ENCODE results near the gene GTF3C5. TPM values are rescaled to one million over a fixed set of nuclear protein-coding genes. Genes with fewer than 3 reads are reported as not detected.

GTF3C5 gene
- total RNA-seq, 1 donor from 2014 or later: 83.6 TPM

GRCh38 chr9:133044125-133044524 is 13.3 kb downstream of the GTF3C5 start:
- Mint-ChIP-seq H3K4me1 (ENCODE audit: unreplicated experiment) (no peaks in the 10 kb centered on the region), H3K4me3 (no peak overlapping the region), H3K27ac (peak overlapping the region; percentile 46), H3K36me3 (peaks cover 26% of the 10 kb centered on the region), H3K9me3 (no peaks in the 10 kb centered on the region), H3K27me3 (no peaks in the 10 kb centered on the region)
- no peak for DNase-seq (ENCODE audit: extremely low spot score, unreplicated experiment)
- TF ChIP-seq CTCF (conservative IDR thresholded peaks at IDR 0.05): no peak

GRCh38 chr9:133044661-133045060 is 13.9 kb downstream of the GTF3C5 start:
- Mint-ChIP-seq H3K4me1 (ENCODE audit: unreplicated experiment) (no peaks in the 10 kb centered on the region), H3K4me3 (no peak overlapping the region), H3K9me3 (no peaks in the 10 kb centered on the region), H3K36me3 (peaks cover 24% of the 10 kb centered on the region), H3K27ac (peak overlapping the region; percentile 46), H3K27me3 (no peaks in the 10 kb centered on the region)
- DNase-seq (ENCODE audit: extremely low spot score, unreplicated experiment): no peak
- no peak for TF ChIP-seq CTCF (conservative IDR thresholded peaks at IDR 0.05)

GRCh38 chr9:133045132-133045531 is 14.3 kb downstream of the GTF3C5 start:
- no peaks in the 10 kb centered on the region for H3K9me3 Mint-ChIP-seq
- TF ChIP-seq CTCF (conservative IDR thresholded peaks at IDR 0.05): no peak

GRCh38 chr9:133046196-133046899 is 15.6 kb downstream of the GTF3C5 start:
- Mint-ChIP-seq H3K27ac (peak overlapping the region; percentile 55), H3K27me3 (no peaks in the 10 kb centered on the region), H3K4me3 (no peak overlapping the region), H3K36me3 (peaks cover 16% of the 10 kb centered on the region), H3K9me3 (no peaks in the 10 kb centered on the region), H3K4me1 (ENCODE audit: unreplicated experiment) (no peaks in the 10 kb centered on the region)
- no peak for TF ChIP-seq CTCF (conservative IDR thresholded peaks at IDR 0.05)
- DNase-seq (ENCODE audit: extremely low spot score, unreplicated experiment): no peak

More at GRCh38 chr9:133045132-133045531, 14.3 kb downstream of the GTF3C5 start:
- H3K4me1 Mint-ChIP-seq (ENCODE audit: unreplicated experiment): no peaks in the 10 kb centered on the region
- DNase-seq (ENCODE audit: extremely low spot score, unreplicated experiment): no peak
- peaks cover 19% of the 10 kb centered on the region for H3K36me3 Mint-ChIP-seq
- no peaks in the 10 kb centered on the region for H3K27me3 Mint-ChIP-seq
- H3K27ac Mint-ChIP-seq: no peak overlapping the region
- H3K4me3 Mint-ChIP-seq: no peak overlapping the region

GRCh38 chr9:133046900-133047295 is 16.1 kb downstream of the GTF3C5 start:
- H3K36me3 Mint-ChIP-seq: peaks cover 13% of the 10 kb centered on the region
- no peaks in the 10 kb centered on the region for H3K9me3 Mint-ChIP-seq
- no peak for DNase-seq (ENCODE audit: extremely low spot score, unreplicated experiment)
- H3K4me3 Mint-ChIP-seq: no peak overlapping the region
- TF ChIP-seq CTCF (conservative IDR thresholded peaks at IDR 0.05): no peak
- H3K27me3 Mint-ChIP-seq: no peaks in the 10 kb centered on the region
- H3K27ac Mint-ChIP-seq: peak overlapping the region; percentile 55
- H3K4me1 Mint-ChIP-seq (ENCODE audit: unreplicated experiment): no peaks in the 10 kb centered on the region

Measured in type B pancreatic cell (in vitro differentiated cells).